ENCODE results near the gene ARHGAP26. TPM values are rescaled to one million over a fixed set of nuclear protein-coding genes. Genes with fewer than 3 reads are reported as not detected.

ARHGAP26 gene
- polyA plus RNA-seq, 1 donor from 2014 or later, result 0.83 TPM

DNA sequence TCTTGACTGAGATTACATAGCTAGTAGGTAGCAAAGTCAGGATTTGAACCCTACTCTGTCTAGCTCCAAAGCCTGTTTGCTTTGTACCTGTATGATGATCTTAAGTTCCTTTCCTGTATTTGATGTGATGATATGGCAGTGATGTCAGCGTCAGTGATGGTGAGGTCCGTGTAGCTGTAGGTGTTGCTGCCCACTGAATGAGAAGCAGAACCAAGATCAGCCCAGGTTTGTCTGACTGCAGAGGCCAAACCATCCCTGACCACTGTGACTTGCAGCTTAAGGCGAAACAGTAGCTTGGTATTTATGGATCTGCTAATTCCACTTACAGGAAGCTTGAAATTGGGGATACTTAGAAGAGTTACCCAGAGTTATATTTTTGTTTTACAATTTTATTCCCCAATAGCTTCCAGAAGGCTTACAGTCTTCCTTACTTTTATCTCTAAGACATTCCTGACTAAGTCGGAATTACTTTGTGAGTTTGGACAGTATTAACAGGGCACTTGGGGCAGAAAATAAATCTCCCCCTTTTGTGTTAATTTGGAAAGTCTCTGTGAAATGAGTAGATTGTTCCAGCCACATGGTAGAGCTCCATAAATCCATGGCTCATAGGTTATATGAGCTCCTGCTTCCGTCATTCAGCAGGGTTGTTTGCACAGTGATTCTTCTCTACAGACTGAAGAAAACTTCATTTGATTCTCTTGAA lies 359.9 kb downstream of the ARHGAP26 start:
- no peaks in the 10 kb centered on the region for H3K27me3 ChIP-seq (ENCODE audit: insufficient read depth, low read depth, low read length)
- no peak overlapping the region for H2AFZ ChIP-seq (ENCODE audit: low read depth, low read length)
- H3K27ac ChIP-seq (ENCODE audit: low read length), result no peak overlapping the region
- no peaks in the 10 kb centered on the region for H3F3A ChIP-seq (ENCODE audit: insufficient read depth, low read length, poor library complexity, severe bottlenecking)
- H3K4me3 ChIP-seq (ENCODE audit: low read length), result no peak overlapping the region
- no peaks in the 10 kb centered on the region for H3K9me2 ChIP-seq (ENCODE audit: insufficient read depth, low read length)
- no peaks in the 10 kb centered on the region for H4K20me1 ChIP-seq (ENCODE audit: insufficient read depth)
- no peaks in the 10 kb centered on the region for H3K9me3 ChIP-seq (ENCODE audit: low read length)
- H3K9ac ChIP-seq (ENCODE audit: low read length), result no peak overlapping the region
- TF ChIP-seq, protein P1, sequence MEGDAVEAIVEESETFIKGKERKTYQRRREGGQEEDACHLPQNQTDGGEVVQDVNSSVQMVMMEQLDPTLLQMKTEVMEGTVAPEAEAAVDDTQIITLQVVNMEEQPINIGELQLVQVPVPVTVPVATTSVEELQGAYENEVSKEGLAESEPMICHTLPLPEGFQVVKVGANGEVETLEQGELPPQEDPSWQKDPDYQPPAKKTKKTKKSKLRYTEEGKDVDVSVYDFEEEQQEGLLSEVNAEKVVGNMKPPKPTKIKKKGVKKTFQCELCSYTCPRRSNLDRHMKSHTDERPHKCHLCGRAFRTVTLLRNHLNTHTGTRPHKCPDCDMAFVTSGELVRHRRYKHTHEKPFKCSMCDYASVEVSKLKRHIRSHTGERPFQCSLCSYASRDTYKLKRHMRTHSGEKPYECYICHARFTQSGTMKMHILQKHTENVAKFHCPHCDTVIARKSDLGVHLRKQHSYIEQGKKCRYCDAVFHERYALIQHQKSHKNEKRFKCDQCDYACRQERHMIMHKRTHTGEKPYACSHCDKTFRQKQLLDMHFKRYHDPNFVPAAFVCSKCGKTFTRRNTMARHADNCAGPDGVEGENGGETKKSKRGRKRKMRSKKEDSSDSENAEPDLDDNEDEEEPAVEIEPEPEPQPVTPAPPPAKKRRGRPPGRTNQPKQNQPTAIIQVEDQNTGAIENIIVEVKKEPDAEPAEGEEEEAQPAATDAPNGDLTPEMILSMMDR (IDR thresholded peaks at IDR 0.05; ENCODE audit: poor library complexity, severe bottlenecking), result no peak
- TF ChIP-seq POLR2AphosphoS5 (IDR thresholded peaks at IDR 0.05) (no peak), EP300 (conservative IDR thresholded peaks at IDR 0.05; ENCODE audit: poor library complexity, severe bottlenecking) (no peak), RAD21 (conservative IDR thresholded peaks at IDR 0.05) (no peak), EZH2 (IDR thresholded peaks at IDR 0.05; ENCODE audit: borderline replicate concordance, insufficient read depth, low read length, poor library complexity, severe bottlenecking) (no peak), MXI1 (conservative IDR thresholded peaks at IDR 0.05; ENCODE audit: poor library complexity, severe bottlenecking) (no peak), TAF1 (IDR thresholded peaks at IDR 0.05; ENCODE audit: low read depth) (no peak), SMC3 (conservative IDR thresholded peaks at IDR 0.05; ENCODE audit: poor library complexity) (no peak)
- TF ChIP-seq, protein P2, sequence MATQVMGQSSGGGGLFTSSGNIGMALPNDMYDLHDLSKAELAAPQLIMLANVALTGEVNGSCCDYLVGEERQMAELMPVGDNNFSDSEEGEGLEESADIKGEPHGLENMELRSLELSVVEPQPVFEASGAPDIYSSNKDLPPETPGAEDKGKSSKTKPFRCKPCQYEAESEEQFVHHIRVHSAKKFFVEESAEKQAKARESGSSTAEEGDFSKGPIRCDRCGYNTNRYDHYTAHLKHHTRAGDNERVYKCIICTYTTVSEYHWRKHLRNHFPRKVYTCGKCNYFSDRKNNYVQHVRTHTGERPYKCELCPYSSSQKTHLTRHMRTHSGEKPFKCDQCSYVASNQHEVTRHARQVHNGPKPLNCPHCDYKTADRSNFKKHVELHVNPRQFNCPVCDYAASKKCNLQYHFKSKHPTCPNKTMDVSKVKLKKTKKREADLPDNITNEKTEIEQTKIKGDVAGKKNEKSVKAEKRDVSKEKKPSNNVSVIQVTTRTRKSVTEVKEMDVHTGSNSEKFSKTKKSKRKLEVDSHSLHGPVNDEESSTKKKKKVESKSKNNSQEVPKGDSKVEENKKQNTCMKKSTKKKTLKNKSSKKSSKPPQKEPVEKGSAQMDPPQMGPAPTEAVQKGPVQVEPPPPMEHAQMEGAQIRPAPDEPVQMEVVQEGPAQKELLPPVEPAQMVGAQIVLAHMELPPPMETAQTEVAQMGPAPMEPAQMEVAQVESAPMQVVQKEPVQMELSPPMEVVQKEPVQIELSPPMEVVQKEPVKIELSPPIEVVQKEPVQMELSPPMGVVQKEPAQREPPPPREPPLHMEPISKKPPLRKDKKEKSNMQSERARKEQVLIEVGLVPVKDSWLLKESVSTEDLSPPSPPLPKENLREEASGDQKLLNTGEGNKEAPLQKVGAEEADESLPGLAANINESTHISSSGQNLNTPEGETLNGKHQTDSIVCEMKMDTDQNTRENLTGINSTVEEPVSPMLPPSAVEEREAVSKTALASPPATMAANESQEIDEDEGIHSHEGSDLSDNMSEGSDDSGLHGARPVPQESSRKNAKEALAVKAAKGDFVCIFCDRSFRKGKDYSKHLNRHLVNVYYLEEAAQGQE (IDR thresholded peaks at IDR 0.05; ENCODE audit: borderline replicate concordance), result no peak
- no peak overlapping the region for H3K4me2 ChIP-seq (ENCODE audit: low read length)
- no peaks in the 10 kb centered on the region for H3K79me2 ChIP-seq (replicated peaks; ENCODE audit: insufficient read depth, low read length)
- H3K36me3 ChIP-seq (ENCODE audit: insufficient read depth, low read length), result no peaks in the 10 kb centered on the region

DNA sequence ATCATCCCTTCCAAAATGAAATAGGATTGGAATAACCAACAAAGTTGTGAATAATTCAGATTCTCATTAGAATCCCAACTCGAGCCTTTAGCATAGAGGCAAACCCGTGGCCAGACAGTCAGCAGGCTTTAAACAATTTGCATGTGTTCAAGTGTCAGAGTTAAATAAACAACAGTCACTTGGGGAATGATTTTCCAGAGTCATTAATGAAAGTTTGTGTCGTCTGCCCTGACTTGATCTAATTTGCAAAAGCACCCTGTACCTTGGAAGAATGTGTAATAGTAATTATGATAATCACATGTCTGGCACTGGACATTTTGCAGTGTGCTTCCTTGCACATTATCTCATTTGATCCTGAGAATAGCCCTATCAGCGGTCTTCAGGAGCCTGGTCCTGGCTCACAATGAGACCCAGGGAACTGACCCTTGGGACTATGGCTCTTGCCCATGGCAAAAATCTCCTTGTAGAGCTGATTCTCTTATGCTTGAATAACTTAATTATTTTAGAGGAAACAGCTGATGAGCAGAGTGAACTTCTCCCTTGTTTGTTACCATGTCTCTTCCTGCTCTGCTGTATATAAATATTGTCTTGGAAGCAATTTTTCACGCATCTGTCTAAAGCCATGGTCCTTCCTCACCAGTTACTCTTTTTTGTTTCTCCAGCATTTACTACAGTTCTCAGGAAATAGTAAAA lies 360.6 kb downstream of the ARHGAP26 start:
- H2AFZ ChIP-seq (ENCODE audit: low read depth, low read length), result no peak overlapping the region
- H3K9me3 ChIP-seq (ENCODE audit: low read length), result no peaks in the 10 kb centered on the region
- H3K79me2 ChIP-seq (replicated peaks; ENCODE audit: insufficient read depth, low read length), result no peaks in the 10 kb centered on the region

More for the DNA sequence above, 360.6 kb downstream of the ARHGAP26 start:
- no peak overlapping the region for H3K4me3 ChIP-seq (ENCODE audit: low read length)
- H3F3A ChIP-seq (ENCODE audit: insufficient read depth, low read length, poor library complexity, severe bottlenecking), result no peaks in the 10 kb centered on the region
- H3K27ac ChIP-seq (ENCODE audit: low read length), result no peak overlapping the region
- H3K9me2 ChIP-seq (ENCODE audit: insufficient read depth, low read length), result no peaks in the 10 kb centered on the region
- TF ChIP-seq, protein P1 (IDR thresholded peaks at IDR 0.05; ENCODE audit: poor library complexity, severe bottlenecking), result no peak
- no peak for TF ChIP-seq RAD21 (conservative IDR thresholded peaks at IDR 0.05)
- TF ChIP-seq POLR2AphosphoS5 (IDR thresholded peaks at IDR 0.05), result no peak
- no peak for TF ChIP-seq SMC3 (conservative IDR thresholded peaks at IDR 0.05; ENCODE audit: poor library complexity)
- no peak for TF ChIP-seq EP300 (conservative IDR thresholded peaks at IDR 0.05; ENCODE audit: poor library complexity, severe bottlenecking)
- no peak for TF ChIP-seq EZH2 (IDR thresholded peaks at IDR 0.05; ENCODE audit: borderline replicate concordance, insufficient read depth, low read length, poor library complexity, severe bottlenecking)
- TF ChIP-seq, protein P2 (IDR thresholded peaks at IDR 0.05; ENCODE audit: borderline replicate concordance), result no peak
- no peak for TF ChIP-seq MXI1 (conservative IDR thresholded peaks at IDR 0.05; ENCODE audit: poor library complexity, severe bottlenecking)
- no peak for TF ChIP-seq TAF1 (IDR thresholded peaks at IDR 0.05; ENCODE audit: low read depth)
- H3K4me2 ChIP-seq (ENCODE audit: low read length), result no peak overlapping the region
- H4K20me1 ChIP-seq (ENCODE audit: insufficient read depth), result no peaks in the 10 kb centered on the region
- H3K27me3 ChIP-seq (ENCODE audit: insufficient read depth, low read depth, low read length), result no peaks in the 10 kb centered on the region
- no peak overlapping the region for H3K9ac ChIP-seq (ENCODE audit: low read length)
- H3K36me3 ChIP-seq (ENCODE audit: insufficient read depth, low read length), result no peaks in the 10 kb centered on the region
